Esophagus squamous epithelium (tissue), 5 donors: ENCODE measurements around the gene CIB2. TPM values are rescaled to one million over a fixed set of nuclear protein-coding genes. Genes with fewer than 3 reads are reported as not detected.

Experiments used
- DNase-seq: peaks from one replicate; lab custom pipeline; 2025; lab: John Stamatoyannopoulos, UW
- H3K27ac ChIP-seq, 4 donors: fragments of 200-600 bp; sonication (generic); one replicate each; pipeline ENCODE4 v1.5.1; 2016 to 2019; ENCODE audit warnings: mild to moderate bottlenecking in 1 of 4
- H3K27me3 ChIP-seq, 4 donors: fragments of 200-600 bp; sonication (generic); 1 replicate in 3 of 4; 2 replicates in 1 of 4; pipeline versions ENCODE4 v1.5.1 to v1.6.0; 2017 to 2021; ENCODE audit warnings: antibody characterized with exemption in 1 of 4
- H3K36me3 ChIP-seq, 3 donors: fragments of 200-600 bp; sonication (generic); one replicate each; pipeline ENCODE4 v1.5.1; 2016 to 2019
- H3K4me1 ChIP-seq, 3 donors: fragments of 200-600 bp; sonication (generic); one replicate each; pipeline ENCODE4 v1.5.1; 2017 to 2019
- H3K4me3 ChIP-seq, 4 donors: fragments of 200-600 bp; sonication (generic); 1 replicate in 3 of 4; 2 replicates in 1 of 4; pipeline ENCODE4 v1.5.1; 2016 to 2019; ENCODE audit warnings: mild to moderate bottlenecking in 2 of 4, moderate library complexity in 1 of 4
- H3K9me3 ChIP-seq, 3 donors: fragments of 200-600 bp; sonication (generic); one replicate each; pipeline ENCODE4 v1.5.1; 2016 to 2019
- CTCF ChIP-seq, 6 experiments: fragments of 450-650 bp in 4 of 6; fragments of 200-600 bp in 2 of 6; sonication (generic) in 2 of 6; IDR thresholded peaks; one replicate each; pipeline ENCODE4 v1.5.1; 2016 to 2019; ENCODE audit warnings: antibody characterized with exemption in 6 of 6, mild to moderate bottlenecking in 4 of 6, moderate library complexity in 4 of 6
- POLR2A ChIP-seq, 4 donors: fragments of 450-650 bp; IDR thresholded peaks; one replicate each; pipeline ENCODE4 v1.6.1; 2017; ENCODE audit warnings: antibody characterized with exemption in 4 of 4, mild to moderate bottlenecking in 4 of 4, moderate library complexity in 3 of 4
- WGBS, 2 donors: methylation state at CpG; one replicate each; pipeline ENCODE4 v1.1.5; 2018; 5-methylcytosine and 5-hydroxymethylcytosine counted together
- intact Hi-C: fragments of 100-400 bp; cut with DNase I; formaldehyde crosslinking; loops from one replicate; pipeline ENCODE4 v1.15.0; 2022
- total RNA-seq, 4 donors: library from RNA; depleted of rRNA; stranded (reverse); fragments of >200 nt; gene quantifications; one replicate each; pipeline ENCODE4 v1.1.0, GENCODE V29; 2016
- donor health status: DM: yes; HTN: yes; CAD: no.

The CIB2 gene
- total RNA-seq, 4 donors from 2014 or later = 1.1 to 11.8 (median 1.5) TPM

- TF ChIP-seq POLR2A (IDR thresholded peaks at IDR 0.05) (no peak), CTCF (IDR thresholded peaks at IDR 0.05) (no peak)
- Histone ChIP-seq H3K27me3 (no peaks in the 10 kb centered on the region), H3K27ac (no peak overlapping the region), H3K9me3 (no peaks in the 10 kb centered on the region), H3K4me1 (peaks cover 0 to 9% (median 0%) of the 10 kb centered on the region in 3 donors), H3K36me3 (no peaks in the 10 kb centered on the region), H3K4me3 (no peak overlapping the region)
- intact Hi-C loops = no loop called here
- WGBS, 2 donors = 84 to 88% methylated on average over 4 to 6 of the region's 6 CpGs
- DNase-seq = no peak
Observed at GRCh38 chr15:78083687-78084448, 47.4 kb downstream of the CIB2 start.

- Histone ChIP-seq H3K27me3 (no peaks in the 10 kb centered on the region), H3K4me3 (no peak overlapping the region), H3K9me3 (no peaks in the 10 kb centered on the region), H3K36me3 (no peaks in the 10 kb centered on the region), H3K4me1 (peaks cover 0 to 11% (median 0%) of the 10 kb centered on the region in 3 donors), H3K27ac (no peak overlapping the region)
- intact Hi-C loops = no loop called here
- TF ChIP-seq POLR2A (IDR thresholded peaks at IDR 0.05) = no peak
- no peak for TF ChIP-seq CTCF (IDR thresholded peaks at IDR 0.05)
- DNase-seq = no peak
- WGBS, 2 donors = 83 to 100% methylated on average over 4 of the region's 4 CpGs
Observed at GRCh38 chr15:78083186-78083585, 48.1 kb downstream of the CIB2 start.

- no peaks in the 10 kb centered on the region for H3K36me3 ChIP-seq
- DNase-seq = no peak
- intact Hi-C loops = no loop called here
- H3K27ac ChIP-seq = no peak overlapping the region
- no peaks in the 10 kb centered on the region for H3K27me3 ChIP-seq
- no peaks in the 10 kb centered on the region for H3K9me3 ChIP-seq
- H3K4me1 ChIP-seq = peaks cover 3 to 16% (median 4%) of the 10 kb centered on the region in 3 donors
- TF ChIP-seq CTCF (IDR thresholded peaks at IDR 0.05) (no peak), POLR2A (IDR thresholded peaks at IDR 0.05) (no peak)
- 80 to 100% methylated on average over 1 of the region's 1 CpG for WGBS, 2 donors
- no peak overlapping the region for H3K4me3 ChIP-seq
Observed at GRCh38 chr15:78082743-78083110, 48.5 kb downstream of the CIB2 start.

GRCh38 chr15:78082106-78082742 is 49.0 kb downstream of the CIB2 start:
- 61 to 74% methylated on average over 3 of the region's 5 CpGs for WGBS, 2 donors
- peaks cover 4 to 18% (median 5%) of the 10 kb centered on the region in 3 donors for H3K4me1 ChIP-seq
- H3K36me3 ChIP-seq = no peaks in the 10 kb centered on the region
- no peak overlapping the region for H3K4me3 ChIP-seq
- no peak overlapping the region for H3K27ac ChIP-seq
- no peaks in the 10 kb centered on the region for H3K27me3 ChIP-seq
- TF ChIP-seq POLR2A (IDR thresholded peaks at IDR 0.05) = no peak
- TF ChIP-seq CTCF (IDR thresholded peaks at IDR 0.05) = no peak
- DNase-seq = no peak
- intact Hi-C loops = no loop called here
- H3K9me3 ChIP-seq = no peaks in the 10 kb centered on the region

GRCh38 chr15:78080088-78080460 is 51.2 kb downstream of the CIB2 start:
- WGBS, 2 donors = 89 to 93% methylated on average over 6 to 8 of the region's 8 CpGs
- H3K4me3 ChIP-seq = no peak overlapping the region
- no peaks in the 10 kb centered on the region for H3K27me3 ChIP-seq
- no peak for TF ChIP-seq POLR2A (IDR thresholded peaks at IDR 0.05)
- no peak for TF ChIP-seq CTCF (IDR thresholded peaks at IDR 0.05)
- H3K36me3 ChIP-seq = no peaks in the 10 kb centered on the region
- H3K4me1 ChIP-seq = peaks cover 17 to 37% (median 19%) of the 10 kb centered on the region in 3 donors
- no peaks in the 10 kb centered on the region for H3K9me3 ChIP-seq
- intact Hi-C loops = no loop called here
- no peak overlapping the region for H3K27ac ChIP-seq
- no peak for DNase-seq
